HEK293 (cell line): Measurements from ENCODE around the gene IRX2.

Experiments used
- CTCF ChIA-PET: fragments of 350-600 bp; formaldehyde crosslinking; extraction: SDS; loops from one replicate; lab custom pipeline; 2021; ENCODE audit warnings: antibody characterized with exemption; lab: Yijun Ruan, JAX
- POLR2A ChIA-PET: fragments of 300-600 bp; formaldehyde crosslinking; extraction: SDS; loops from one replicate; lab custom pipeline; 2020; ENCODE audit warnings: antibody characterized with exemption, inconsistent platforms; lab: Yijun Ruan, JAX
- H3K27ac ChIP-seq: fragments of 200-500 bp; sonication (Bioruptor generic); 2 replicates; pipeline ENCODE4 v1.5.1; 2014; ENCODE audit warnings: low read depth, low read length, control low read depth, inconsistent platforms; ENCODE audit errors: extremely low read depth
- H3K36me3 ChIP-seq, 2 experiments: fragments of 200-500 bp in 1 of 2; sonication (Bioruptor generic) in 1 of 2; 1 replicate in 1 of 2; 2 replicates in 1 of 2; pipeline ENCODE4 v1.5.1; 2014 to 2017; ENCODE audit warnings: inconsistent platforms in 2 of 2, low read length in 2 of 2; ENCODE audit not compliant: control insufficient read depth in 2 of 2, insufficient read depth in 1 of 2
- H3K4me1 ChIP-seq: fragments of 200-500 bp; sonication (Bioruptor generic); 2 replicates; pipeline ENCODE4 v1.5.1; 2014; ENCODE audit warnings: mild to moderate bottlenecking, low read length, inconsistent platforms; ENCODE audit not compliant: control insufficient read depth, insufficient read depth
- H3K4me3 ChIP-seq: 2 replicates; pipeline ENCODE4 v1.5.1; 2011; ENCODE audit warnings: low read depth, mild to moderate bottlenecking, control low read depth, low read length, moderate library complexity
- H3K9me3 ChIP-seq: fragments of 200-500 bp; sonication (Bioruptor generic); 2 replicates; pipeline ENCODE4 v1.5.1; 2014; ENCODE audit warnings: low read depth, low read length, inconsistent platforms; ENCODE audit not compliant: control insufficient read depth, insufficient read depth
- GLI4 ChIP-seq: fragments of 450-650 bp; formaldehyde crosslinking; IDR thresholded peaks from 2 replicates; pipeline ENCODE4 v1.5.1; 2016; ENCODE audit warnings: missing biosample characterization, missing genetic modification characterization
- INSM2 ChIP-seq: fragments of 450-650 bp; formaldehyde crosslinking; IDR thresholded peaks from 2 replicates; pipeline ENCODE4 v1.5.1; 2016; ENCODE audit warnings: missing biosample characterization, missing genetic modification characterization
- PATZ1 ChIP-seq: fragments of 450-650 bp; formaldehyde crosslinking; IDR thresholded peaks from 2 replicates; pipeline ENCODE4 v1.5.1; 2016; ENCODE audit warnings: missing biosample characterization, missing genetic modification characterization
- PRDM2 ChIP-seq: fragments of 450-650 bp; formaldehyde crosslinking; IDR thresholded peaks from 2 replicates; pipeline ENCODE4 v1.5.1; 2016; ENCODE audit warnings: missing biosample characterization, missing genetic modification characterization, borderline replicate concordance
- ZBTB49 ChIP-seq: fragments of 450-650 bp; formaldehyde crosslinking; IDR thresholded peaks from 2 replicates; pipeline ENCODE4 v1.5.1; 2016; ENCODE audit warnings: missing biosample characterization, missing genetic modification characterization, low read depth
- ZNF132 ChIP-seq: fragments of 450-650 bp; formaldehyde crosslinking; IDR thresholded peaks from 2 replicates; pipeline ENCODE4 v1.5.1; 2017; ENCODE audit warnings: missing biosample characterization, missing genetic modification characterization, borderline replicate concordance
- ZNF214 ChIP-seq: fragments of 450-650 bp; formaldehyde crosslinking; IDR thresholded peaks from 2 replicates; pipeline ENCODE4 v1.5.1; 2017; ENCODE audit warnings: missing biosample characterization, mild to moderate bottlenecking, missing genetic modification characterization, borderline replicate concordance
- ZNF223 ChIP-seq: fragments of 450-650 bp; formaldehyde crosslinking; IDR thresholded peaks from 2 replicates; pipeline ENCODE4 v1.5.1; 2016; ENCODE audit warnings: missing biosample characterization, missing genetic modification characterization
- ZNF292 ChIP-seq: fragments of 450-650 bp; formaldehyde crosslinking; IDR thresholded peaks from 2 replicates; pipeline ENCODE4 v1.5.1; 2016; ENCODE audit warnings: low read depth, missing biosample characterization, missing genetic modification characterization, borderline replicate concordance
- ZNF302 ChIP-seq: fragments of 450-650 bp; formaldehyde crosslinking; IDR thresholded peaks from 2 replicates; pipeline ENCODE4 v1.5.1; 2016; ENCODE audit warnings: missing biosample characterization, missing genetic modification characterization, low read depth
- ZNF335 ChIP-seq: fragments of 450-650 bp; formaldehyde crosslinking; conservative IDR thresholded peaks from 2 replicates; pipeline ENCODE4 v1.5.1; 2016; ENCODE audit warnings: missing biosample characterization, missing genetic modification characterization
- ZNF426 ChIP-seq: fragments of 450-650 bp; formaldehyde crosslinking; IDR thresholded peaks from 2 replicates; pipeline ENCODE4 v1.5.1; 2017; ENCODE audit warnings: missing biosample characterization, missing genetic modification characterization, mild to moderate bottlenecking, inconsistent platforms, moderate library complexity
- ZNF560 ChIP-seq: fragments of 450-650 bp; formaldehyde crosslinking; IDR thresholded peaks from 2 replicates; pipeline ENCODE4 v1.5.1; 2017; ENCODE audit warnings: missing biosample characterization, missing genetic modification characterization, borderline replicate concordance
- ZNF580 ChIP-seq: fragments of 450-650 bp; formaldehyde crosslinking; IDR thresholded peaks from 2 replicates; pipeline ENCODE4 v1.5.1; 2016; ENCODE audit warnings: missing biosample characterization, missing genetic modification characterization
- ZNF670 ChIP-seq: fragments of 450-650 bp; formaldehyde crosslinking; IDR thresholded peaks from 2 replicates; pipeline ENCODE4 v1.5.1; 2016; ENCODE audit warnings: missing biosample characterization, missing genetic modification characterization, low read depth
- ZSCAN5A ChIP-seq: fragments of 450-650 bp; formaldehyde crosslinking; IDR thresholded peaks from 2 replicates; pipeline ENCODE4 v1.5.1; 2016; ENCODE audit warnings: missing biosample characterization, missing genetic modification characterization

Gene IRX2

GRCh38 chr5:2703041-2703440 lies 48.4 kb downstream of the IRX2 start:
- Histone ChIP-seq H3K27ac (no peak overlapping the region), H3K36me3 (no peaks in the 10 kb centered on the region), H3K4me1 (no peaks in the 10 kb centered on the region), H3K9me3 (no peaks in the 10 kb centered on the region), H3K4me3 (no peak overlapping the region)
- no peak for TF ChIP-seq ZNF302 (tag by site-specific recombination)
- no peak for TF ChIP-seq ZNF223 (tag by site-specific recombination)
- TF ChIP-seq ZNF426 (tag by site-specific recombination), result no peak
- TF ChIP-seq ZNF670 (tag by site-specific recombination), result no peak
- TF ChIP-seq ZSCAN5A (tag by site-specific recombination), result no peak
- ChIA-PET POLR2A (no interaction called here), CTCF (no interaction called here)

- no peak for TF ChIP-seq ZNF580 (tag by site-specific recombination)
- TF ChIP-seq PRDM2 (tag by site-specific recombination), result no peak
- no peak for TF ChIP-seq INSM2 (tag by site-specific recombination)
- Histone ChIP-seq H3K27ac (no peak overlapping the region), H3K4me1 (no peaks in the 10 kb centered on the region), H3K9me3 (no peaks in the 10 kb centered on the region), H3K36me3 (no peaks in the 10 kb centered on the region), H3K4me3 (no peak overlapping the region)
- CTCF ChIA-PET, result no interaction called here
- POLR2A ChIA-PET, result no interaction called here
Measured at GRCh38 chr5:2702096-2702879, 49.2 kb downstream of the IRX2 start.

GRCh38 chr5:2701592-2701991 lies 49.9 kb downstream of the IRX2 start:
- no peaks in the 10 kb centered on the region for H3K9me3 ChIP-seq
- ChIA-PET CTCF (no interaction called here), POLR2A (no interaction called here)
- TF ChIP-seq ZNF335 (tag by site-specific recombination) (no peak), ZBTB49 (tag by site-specific recombination) (no peak), PATZ1 (tag by site-specific recombination) (no peak), ZNF214 (tag by site-specific recombination) (no peak), ZNF292 (tag by site-specific recombination) (no peak), GLI4 (tag by site-specific recombination) (no peak), ZNF560 (tag by site-specific recombination) (no peak), ZNF132 (tag by site-specific recombination) (no peak)

More at GRCh38 chr5:2701592-2701991, 49.9 kb downstream of the IRX2 start:
- H3K27ac ChIP-seq, result no peak overlapping the region
- H3K4me3 ChIP-seq, result no peak overlapping the region
- no peaks in the 10 kb centered on the region for H3K4me1 ChIP-seq
- H3K36me3 ChIP-seq, result no peaks in the 10 kb centered on the region
